HepG2 (cell line): ENCODE results near the gene PRKN.

Experiments used
- ATF2 ChIP-seq: sonication (generic); formaldehyde crosslinking; IDR thresholded peaks from 2 replicates; pipeline ENCODE4 v1.4.0; 2020; ENCODE audit warnings: missing genetic modification reagents
- EP300 ChIP-seq, 3 experiments: sonication (generic) in 1 of 3; formaldehyde crosslinking in 1 of 3; IDR thresholded peaks; 2 replicates each; pipeline versions ENCODE4 v1.5.1 to v1.6.1; 2011 to 2020; ENCODE audit warnings: low read depth in 2 of 3, low read length in 2 of 3, borderline replicate concordance in 1 of 3, improper control_type of control experiment in 1 of 3, mild to moderate bottlenecking in 1 of 3, missing genetic modification reagents in 1 of 3, moderate library complexity in 1 of 3
- PATZ1 ChIP-seq: sonication (generic); formaldehyde crosslinking; IDR thresholded peaks from 2 replicates; pipeline ENCODE4 v1.4.0; 2020; ENCODE audit warnings: missing genetic modification reagents
- PHF8 ChIP-seq: sonication (generic); formaldehyde crosslinking; IDR thresholded peaks from 2 replicates; pipeline ENCODE4 v1.5.0; 2020; ENCODE audit warnings: missing genetic modification reagents
- POLR2A ChIP-seq, 2 experiments: IDR thresholded peaks; 2 replicates each; pipeline ENCODE4 v1.6.1; 2011; ENCODE audit warnings: low read depth in 2 of 2, low read length in 2 of 2, mild to moderate bottlenecking in 1 of 2, moderate library complexity in 1 of 2; ENCODE audit not compliant: insufficient read depth in 1 of 2
- SP1 ChIP-seq, 2 experiments: fragments of 450-650 bp in 1 of 2; sonication (generic) in 1 of 2; formaldehyde crosslinking in 1 of 2; IDR thresholded peaks; 2 replicates each; pipeline versions ENCODE4 v1.4.0 to v1.6.1; 2016 to 2020; ENCODE audit warnings: missing genetic modification reagents in 1 of 2
- ZNF552 ChIP-seq: sonication (generic); formaldehyde crosslinking; IDR thresholded peaks from 2 replicates; pipeline ENCODE4 v1.9.0; 2022; ENCODE audit warnings: missing genetic modification reagents, mild to moderate bottlenecking, borderline replicate concordance
- ZNF619 ChIP-seq: sonication (generic); formaldehyde crosslinking; IDR thresholded peaks from 2 replicates; pipeline ENCODE4 v1.4.0; 2020; ENCODE audit warnings: mild to moderate bottlenecking, missing genetic modification reagents
- TF ChIP-seq, protein P1 (sequence below), 2 experiments: fragments of 450-650 bp in 1 of 2; sonication (generic) in 1 of 2; formaldehyde crosslinking; IDR thresholded peaks; 2 replicates each; pipeline versions ENCODE4 v1.5.0 to v1.8.0; 2020 to 2022; ENCODE audit warnings: mild to moderate bottlenecking in 1 of 2, missing genetic modification reagents in 1 of 2
- TF ChIP-seq, protein P2 (sequence below): sonication (generic); formaldehyde crosslinking; IDR thresholded peaks from 2 replicates; pipeline ENCODE4 v1.5.0; 2020; ENCODE audit warnings: mild to moderate bottlenecking, missing genetic modification reagents, moderate library complexity

DNA sequence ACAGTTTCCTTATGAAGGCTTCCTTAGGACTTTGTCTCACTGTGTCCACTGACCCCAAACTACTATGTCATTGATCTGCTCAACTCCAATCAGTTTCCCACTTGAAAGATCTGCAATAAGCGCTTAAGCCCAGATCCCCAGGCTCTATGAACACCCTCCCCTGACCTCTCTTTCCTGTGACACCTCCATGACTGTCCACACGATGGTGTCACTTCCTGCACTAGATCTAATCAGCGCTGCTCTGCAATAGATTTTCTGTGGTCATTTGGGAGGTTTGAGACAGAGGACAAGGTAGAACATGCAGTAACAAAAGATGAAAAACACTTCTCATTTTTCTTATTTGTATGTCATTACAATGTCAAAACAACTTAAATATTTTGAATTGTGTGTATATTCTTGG is 1149.1 kb downstream of the PRKN start:
- no peak for TF ChIP-seq SP1 (IDR thresholded peaks at IDR 0.05)
- TF ChIP-seq SP1 (CRISPR knock-in tag; IDR thresholded peaks at IDR 0.05), result no peak
- no peak for TF ChIP-seq ZNF552 (CRISPR knock-in tag)
- no peak for TF ChIP-seq ZNF619
- TF ChIP-seq, protein P1, sequence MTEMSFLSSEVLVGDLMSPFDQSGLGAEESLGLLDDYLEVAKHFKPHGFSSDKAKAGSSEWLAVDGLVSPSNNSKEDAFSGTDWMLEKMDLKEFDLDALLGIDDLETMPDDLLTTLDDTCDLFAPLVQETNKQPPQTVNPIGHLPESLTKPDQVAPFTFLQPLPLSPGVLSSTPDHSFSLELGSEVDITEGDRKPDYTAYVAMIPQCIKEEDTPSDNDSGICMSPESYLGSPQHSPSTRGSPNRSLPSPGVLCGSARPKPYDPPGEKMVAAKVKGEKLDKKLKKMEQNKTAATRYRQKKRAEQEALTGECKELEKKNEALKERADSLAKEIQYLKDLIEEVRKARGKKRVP (CRISPR knock-in tag; IDR thresholded peaks at IDR 0.05), result no peak
- TF ChIP-seq, protein P2, sequence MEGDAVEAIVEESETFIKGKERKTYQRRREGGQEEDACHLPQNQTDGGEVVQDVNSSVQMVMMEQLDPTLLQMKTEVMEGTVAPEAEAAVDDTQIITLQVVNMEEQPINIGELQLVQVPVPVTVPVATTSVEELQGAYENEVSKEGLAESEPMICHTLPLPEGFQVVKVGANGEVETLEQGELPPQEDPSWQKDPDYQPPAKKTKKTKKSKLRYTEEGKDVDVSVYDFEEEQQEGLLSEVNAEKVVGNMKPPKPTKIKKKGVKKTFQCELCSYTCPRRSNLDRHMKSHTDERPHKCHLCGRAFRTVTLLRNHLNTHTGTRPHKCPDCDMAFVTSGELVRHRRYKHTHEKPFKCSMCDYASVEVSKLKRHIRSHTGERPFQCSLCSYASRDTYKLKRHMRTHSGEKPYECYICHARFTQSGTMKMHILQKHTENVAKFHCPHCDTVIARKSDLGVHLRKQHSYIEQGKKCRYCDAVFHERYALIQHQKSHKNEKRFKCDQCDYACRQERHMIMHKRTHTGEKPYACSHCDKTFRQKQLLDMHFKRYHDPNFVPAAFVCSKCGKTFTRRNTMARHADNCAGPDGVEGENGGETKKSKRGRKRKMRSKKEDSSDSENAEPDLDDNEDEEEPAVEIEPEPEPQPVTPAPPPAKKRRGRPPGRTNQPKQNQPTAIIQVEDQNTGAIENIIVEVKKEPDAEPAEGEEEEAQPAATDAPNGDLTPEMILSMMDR, result no peak
- TF ChIP-seq POLR2A (IDR thresholded peaks at IDR 0.05; ENCODE audit: insufficient read depth in 1 of 2, low read depth in 2 of 2, low read length in 2 of 2), result no peak
- no peak for TF ChIP-seq EP300 (IDR thresholded peaks at IDR 0.05; ENCODE audit: low read depth in 2 of 2, low read length in 2 of 2)
- TF ChIP-seq EP300 (CRISPR knock-in tag; IDR thresholded peaks at IDR 0.05; ENCODE audit: borderline replicate concordance), result no peak
- no peak for TF ChIP-seq ATF2 (CRISPR knock-in tag)
- TF ChIP-seq PATZ1 (CRISPR knock-in tag), result no peak
- no peak for TF ChIP-seq PHF8
